B cell (primary cell): ENCODE data around the gene VPS26A.

ENCODE experiments used
- CTCF ChIP-seq: fragments of 200-600 bp; IDR thresholded peaks from one replicate; pipeline ENCODE4 v1.8.0; 2022; ENCODE audit warnings: antibody characterized with exemption, mild to moderate bottlenecking
- EZH2 ChIP-seq: IDR thresholded peaks from 2 replicates; pipeline ENCODE4 v1.6.1; 2012; ENCODE audit warnings: borderline replicate concordance, low read depth, mild to moderate bottlenecking, moderate library complexity, low read length; ENCODE audit not compliant: insufficient read depth, poor library complexity, severe bottlenecking

GRCh38 chr10:69151984-69152383 is 28.0 kb downstream of the VPS26A start:
- no peak for TF ChIP-seq CTCF
- no peak for TF ChIP-seq EZH2
